Fibroblast of peridontal ligament (primary cell): ENCODE measurements around the gene LRRN2.
"Not testable (repeated sequence)": the region's sequence is repeated elsewhere in the genome, so short reads cannot be mapped to it uniquely, and the experiment has no call there.

Experiments
- DNase-seq: peaks from one replicate; pipeline ENCODE4 v3.0.0-alpha.2; 2010; ENCODE audit errors: extremely low read depth

The LRRN2 gene

GRCh38 chr1:204685236-204686006 lies at the start of gene LRRN2:
TSS of gene LRRN2 (minus strand) at chr1:204685738. CDS start at chr1:204619992, 65,746 bp downstream.
- no peak for DNase-seq

DNA sequence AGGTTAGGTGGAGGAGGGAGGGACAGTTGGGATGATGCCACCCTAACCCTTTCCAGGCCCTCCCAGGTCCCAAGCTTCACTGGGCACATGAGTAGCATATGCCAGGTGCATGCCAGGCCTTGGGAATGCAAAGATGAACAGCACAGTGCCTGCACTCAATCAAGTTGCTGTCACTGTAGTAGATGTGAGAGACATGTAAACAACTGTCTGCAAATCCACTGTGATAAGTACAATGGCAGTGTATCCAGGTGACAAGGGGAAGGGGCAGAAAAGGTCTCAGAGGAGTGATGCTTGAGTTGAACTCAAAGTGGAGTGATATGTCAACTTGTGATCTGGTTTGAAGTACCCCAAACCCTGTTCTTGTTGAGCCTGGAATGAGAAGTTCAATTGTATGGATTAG lies 49.5 kb upstream of the LRRN2 start:
- DNase-seq: no peak

- no peak for DNase-seq
Measured at GRCh38 chr1:204733869-204734596, 48.5 kb upstream of the LRRN2 start.

DNA sequence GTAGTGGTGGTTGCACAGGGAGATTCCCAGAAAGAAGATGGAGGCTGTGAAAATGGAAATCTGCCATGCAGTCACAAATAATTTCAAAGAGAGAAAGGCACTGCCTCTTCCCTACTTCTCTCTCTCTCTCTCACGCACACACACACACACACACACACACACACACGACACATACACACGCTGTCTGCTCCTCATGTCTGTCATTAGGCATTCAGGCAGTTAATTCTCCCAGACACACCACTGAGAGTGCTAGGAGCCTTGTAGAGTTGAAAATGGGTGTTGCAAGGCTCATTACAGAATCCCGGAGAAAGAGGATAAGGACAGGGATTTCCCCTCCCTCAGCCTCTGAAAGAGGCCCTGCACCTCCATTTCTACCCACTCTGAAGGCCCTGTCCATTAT lies 47.8 kb upstream of the LRRN2 start:
- DNase-seq: no peak

- DNase-seq: no peak
Measured at GRCh38 chr1:204731985-204732575, 46.5 kb upstream of the LRRN2 start.

DNA sequence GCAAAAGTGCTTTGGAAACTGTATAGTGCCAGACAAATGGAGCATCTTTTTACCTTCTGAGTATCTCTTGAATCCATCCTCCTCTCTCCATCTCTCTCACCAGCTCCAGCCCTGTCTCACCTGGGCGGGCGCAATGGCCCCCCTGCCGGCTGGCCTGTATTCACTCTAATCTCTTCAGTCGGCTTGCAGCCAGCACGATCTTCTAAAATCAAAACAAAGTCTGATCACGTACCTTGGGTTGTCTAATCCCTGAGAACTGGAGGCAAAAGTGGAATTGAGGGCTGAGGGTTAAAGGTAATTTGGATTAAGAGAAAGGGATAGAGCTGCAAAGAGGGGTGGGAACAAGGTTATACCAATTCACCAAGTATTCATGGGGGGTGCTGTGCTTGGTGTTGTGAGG lies 46.0 kb upstream of the LRRN2 start:
- DNase-seq: no peak

DNA sequence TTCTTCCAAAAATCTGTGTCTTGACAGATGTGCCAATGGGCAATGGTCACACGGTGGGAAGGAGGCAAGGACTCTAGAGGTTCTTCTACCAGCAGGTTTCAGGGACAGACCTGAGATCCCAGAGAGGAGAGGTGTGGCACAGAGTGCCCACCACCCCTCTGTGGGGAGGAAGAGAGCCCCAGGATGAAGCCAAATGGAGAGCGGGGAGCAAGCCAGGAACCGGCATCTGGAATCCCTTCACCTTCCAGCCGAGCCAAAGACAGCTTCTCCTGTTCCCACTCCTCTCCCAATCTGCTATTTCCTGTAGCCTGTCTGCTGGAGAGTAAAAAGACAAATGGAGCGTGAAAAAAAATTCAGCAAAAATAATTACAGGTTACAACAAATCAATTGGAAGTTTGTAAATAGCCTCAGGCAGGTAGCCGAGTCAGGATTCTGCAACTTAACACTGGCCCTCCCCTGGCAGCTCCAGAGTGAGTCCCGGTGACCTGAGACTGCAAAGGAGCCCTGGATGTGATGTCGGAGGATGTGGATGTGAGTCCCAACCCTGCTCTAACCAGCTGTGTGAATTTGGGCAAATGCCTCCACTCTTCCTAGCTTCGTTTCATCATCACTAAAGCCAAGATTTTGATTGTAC lies 45.4 kb upstream of the LRRN2 start:
- DNase-seq: no peak

DNA sequence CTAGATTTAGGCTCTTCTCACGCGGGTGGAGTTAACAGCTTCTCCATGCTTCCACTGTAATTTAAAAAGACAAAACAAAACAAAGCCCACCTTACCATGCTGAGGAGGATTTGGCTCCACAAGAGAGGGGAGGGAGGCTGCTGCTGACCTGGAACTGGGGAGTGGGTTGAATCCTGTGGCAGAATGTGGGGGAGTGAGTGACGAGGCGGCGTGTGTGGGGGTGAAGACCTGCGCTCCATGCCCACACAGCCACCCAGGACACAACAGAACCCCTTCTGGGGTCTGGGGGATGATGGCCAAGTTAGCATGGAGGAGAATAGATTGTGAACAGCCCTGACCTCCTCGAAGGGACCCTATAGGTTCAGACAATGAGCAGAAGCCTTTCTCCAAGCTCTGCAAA lies 44.0 kb upstream of the LRRN2 start:
- no peak for DNase-seq

- DNase-seq: no peak
Measured at GRCh38 chr1:204728456-204728855, 42.9 kb upstream of the LRRN2 start.

DNA sequence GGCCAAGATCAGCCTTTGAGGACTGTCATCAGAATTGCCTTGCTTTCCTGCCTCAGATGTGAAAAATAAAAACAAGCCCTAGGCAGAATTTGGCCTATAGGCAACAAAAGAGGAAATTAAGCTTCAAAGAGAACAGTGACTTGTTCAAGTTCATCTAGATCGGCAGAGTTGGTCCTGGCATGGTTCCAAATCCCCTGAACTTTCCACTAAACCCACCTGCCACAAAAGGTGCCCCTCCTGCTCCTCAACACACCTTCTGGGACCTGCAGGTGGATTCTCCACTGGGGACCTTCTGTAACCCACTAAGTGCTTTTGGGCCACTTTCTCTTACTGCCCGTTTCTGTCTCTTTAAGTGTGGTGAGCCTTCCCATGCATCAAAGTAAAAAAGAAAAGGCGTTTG lies 42.5 kb upstream of the LRRN2 start:
- no peak for DNase-seq

DNA sequence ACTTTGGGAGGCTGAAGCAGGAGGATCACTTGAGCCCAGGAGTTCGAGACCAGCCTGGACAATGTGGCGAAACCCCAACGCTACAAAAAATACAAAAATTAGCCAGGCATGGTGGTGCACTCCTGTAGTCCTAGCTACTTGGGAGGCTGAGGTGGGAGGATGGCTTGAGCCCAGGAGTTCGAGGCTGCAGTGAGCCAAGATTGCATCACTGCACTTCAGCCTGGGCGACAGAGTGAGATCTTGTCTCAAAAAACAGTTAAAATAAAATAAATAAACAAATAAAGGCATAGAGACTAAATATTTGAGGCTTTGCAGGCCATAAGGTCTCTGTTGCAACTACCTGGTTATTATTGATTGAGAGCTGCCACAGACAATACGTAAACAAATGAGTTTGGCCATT lies 41.9 kb upstream of the LRRN2 start:
- DNase-seq: not testable (repeated sequence)

DNA sequence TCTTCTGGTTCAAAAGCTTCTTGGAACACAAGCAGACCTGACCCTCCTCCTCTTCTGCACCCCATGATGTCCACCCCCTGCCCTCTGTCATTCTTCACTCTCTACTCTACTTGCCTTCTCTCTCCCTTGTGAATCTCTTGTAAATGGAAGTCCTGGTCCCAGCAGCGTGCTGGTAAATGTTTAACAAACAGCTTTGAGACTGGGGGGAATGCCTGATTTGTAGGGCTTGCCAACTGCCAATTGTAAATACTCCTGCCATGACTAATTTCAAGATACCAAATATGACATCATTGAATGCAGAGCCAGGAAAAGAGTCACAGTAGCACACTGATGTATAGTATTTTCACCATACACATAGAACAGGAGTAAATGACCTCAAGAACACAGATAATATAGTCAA lies 40.9 kb upstream of the LRRN2 start:
- DNase-seq: peak; percentile 17

DNA sequence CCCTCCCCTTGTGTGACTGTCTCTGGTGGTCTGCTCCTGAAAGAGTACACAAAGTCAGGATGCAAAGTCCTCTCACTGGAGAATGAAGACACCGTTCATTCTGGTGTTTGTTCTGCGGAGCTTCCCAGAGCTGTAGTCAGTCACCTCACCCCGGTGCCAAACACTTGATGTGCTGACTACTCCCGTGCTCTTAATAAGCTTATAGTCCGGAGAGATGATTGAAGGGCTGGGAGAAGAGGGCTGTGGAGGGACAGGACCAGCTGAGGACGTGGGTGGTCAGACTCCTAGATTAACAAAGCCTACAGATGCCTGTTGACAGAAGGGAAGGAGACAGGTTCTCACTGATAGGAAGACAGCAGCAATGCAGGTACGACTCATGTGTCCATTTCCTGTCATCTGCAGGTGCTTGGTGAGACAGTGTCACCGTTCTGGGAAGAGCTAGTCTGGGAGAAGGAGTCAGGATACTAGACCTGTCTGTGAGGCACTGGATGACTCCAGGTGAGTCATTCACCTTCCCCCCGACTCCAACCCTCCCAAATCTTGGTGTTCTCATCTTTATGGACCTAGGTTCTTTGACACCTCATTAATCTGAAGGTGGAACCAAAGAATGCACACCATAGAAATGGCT lies 40.4 kb upstream of the LRRN2 start:
- no peak for DNase-seq

- DNase-seq: no peak
Measured at GRCh38 chr1:204723131-204723787, 37.7 kb upstream of the LRRN2 start.

DNA sequence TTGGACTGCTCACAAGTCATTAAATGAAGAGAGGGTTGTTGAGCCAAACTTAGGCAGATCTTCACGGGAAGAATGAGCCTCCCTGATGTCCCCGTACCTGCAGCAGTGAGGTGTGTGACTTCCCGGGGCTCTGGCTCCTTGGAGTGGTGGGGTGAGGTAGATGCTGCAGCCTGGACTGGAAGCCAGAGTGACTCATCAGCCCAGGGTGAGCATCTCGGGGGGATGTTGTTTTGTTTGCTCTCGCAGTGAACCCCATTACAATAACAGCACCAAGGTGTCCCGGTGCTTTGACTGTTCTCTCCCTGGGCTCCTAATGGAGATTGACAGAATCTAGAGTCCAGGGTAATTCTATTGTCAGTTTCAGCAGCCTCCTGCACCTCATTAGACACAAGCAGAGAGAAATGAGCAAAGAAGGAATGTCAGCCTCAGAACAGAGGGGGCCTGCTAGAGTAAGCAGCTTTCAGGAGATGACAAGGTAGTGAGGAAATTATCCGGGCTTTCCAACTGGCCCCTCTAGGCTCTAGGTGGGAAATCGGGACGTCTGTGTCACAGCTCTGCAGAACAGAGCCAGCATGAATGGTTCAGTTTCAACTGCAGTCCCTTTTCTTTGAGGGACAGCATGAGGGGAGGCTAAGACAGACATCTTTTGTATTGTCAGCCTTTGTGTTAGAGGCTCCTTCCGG lies 36.0 kb upstream of the LRRN2 start:
- DNase-seq: no peak

GRCh38 chr1:204716660-204717059 lies 31.1 kb upstream of the LRRN2 start:
- no peak for DNase-seq

DNA sequence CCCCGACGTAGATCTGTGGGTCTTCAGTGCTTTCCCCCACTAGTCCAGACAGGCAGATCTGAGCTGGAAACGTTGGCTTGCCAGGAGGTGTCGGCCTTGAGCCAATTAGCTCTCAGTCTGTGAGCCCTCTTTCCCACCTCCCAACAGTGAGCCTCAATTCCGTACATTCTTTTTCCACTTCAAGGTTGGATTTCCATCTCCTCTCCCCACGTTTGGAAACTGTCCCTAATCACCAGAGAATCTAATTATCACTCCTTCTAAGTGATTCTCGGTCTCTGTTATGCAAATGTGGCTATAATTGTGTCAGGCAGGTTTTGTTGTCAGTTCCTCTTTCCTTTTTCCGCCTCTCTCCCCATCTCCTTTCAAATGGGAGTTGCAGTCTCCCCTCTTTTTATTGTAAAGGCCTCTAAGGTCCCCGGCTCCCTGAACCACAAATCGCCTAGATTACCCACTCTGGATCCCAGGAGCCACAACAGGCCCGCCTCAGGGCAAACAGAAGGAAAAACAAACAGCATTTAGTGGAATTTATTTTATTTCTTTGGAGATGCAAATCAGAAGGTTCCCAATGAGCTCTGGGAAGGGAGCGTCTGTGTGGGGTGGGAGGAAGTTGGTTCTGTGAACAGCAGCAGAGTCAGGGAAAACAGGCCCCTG lies 29.4 kb upstream of the LRRN2 start:
- no peak for DNase-seq

DNA sequence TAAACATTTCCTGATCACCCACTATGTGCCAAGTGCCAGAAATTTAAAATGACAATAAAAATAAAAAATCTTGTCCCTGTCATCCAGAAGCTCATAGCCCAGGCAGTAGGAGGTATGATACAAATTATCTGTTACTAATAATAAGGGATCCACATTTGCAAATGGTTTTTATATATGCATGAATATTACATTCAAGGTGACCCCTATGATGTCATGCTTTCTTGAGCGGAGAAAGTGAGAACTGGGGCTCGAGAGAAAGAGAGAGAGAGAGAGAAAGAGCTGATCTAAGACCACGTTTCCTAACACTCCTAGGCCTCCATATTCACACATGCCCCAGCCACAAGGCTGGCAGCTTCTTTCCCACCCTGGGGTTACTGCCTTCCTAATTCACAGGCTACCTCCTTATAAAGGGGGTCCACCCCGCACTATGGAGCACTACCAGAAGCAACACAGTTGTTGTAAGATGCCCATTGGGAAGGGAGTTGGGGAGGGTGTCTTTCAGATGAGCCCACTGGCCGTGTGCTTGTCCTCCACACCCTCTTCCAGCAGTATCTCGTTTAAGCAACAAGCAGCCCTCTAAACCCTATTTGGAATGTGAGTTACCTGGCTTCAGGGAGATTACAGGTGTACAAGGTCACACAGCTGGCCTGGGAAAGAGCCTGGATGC lies 28.8 kb upstream of the LRRN2 start:
- DNase-seq: no peak

GRCh38 chr1:204713541-204713940 lies 28.0 kb upstream of the LRRN2 start:
- DNase-seq: no peak
